ENCODE data around the gene ENOX1. TPM values are rescaled to one million over a fixed set of nuclear protein-coding genes. Genes with fewer than 3 reads are reported as not detected.

The ENOX1 gene
- total and polyA plus RNA-seq, 9 of the 15 experiments (the other 6 are each of a cell fraction or from before 2014, with no cell fraction given): not detected

DNA sequence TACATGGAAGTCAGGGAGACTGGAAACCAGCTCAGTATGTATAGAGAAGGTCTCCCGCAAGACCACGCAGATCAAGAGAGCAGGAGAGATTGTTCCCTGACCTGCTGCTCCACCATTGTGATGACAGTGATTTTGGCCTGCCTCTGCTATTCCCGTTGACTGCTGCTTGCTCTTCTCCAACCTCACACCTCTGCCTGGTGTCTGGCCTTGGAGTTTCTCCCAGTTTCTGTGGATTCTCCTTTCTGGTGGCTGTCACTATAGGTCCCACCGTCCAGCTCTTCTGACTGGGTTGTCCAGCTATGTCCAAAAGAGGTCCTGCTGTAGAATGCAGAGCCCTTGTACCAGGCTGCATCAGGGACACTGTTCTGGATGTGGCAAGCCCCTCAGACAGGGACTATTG is 591.7 kb downstream of the ENOX1 start:
- no peak for ATAC-seq
- POLR2A ChIA-PET: no interaction called here
- CTCF ChIA-PET (ENCODE audit: low intra/inter-chr PET ratio): no interaction called here

More for the DNA sequence above, 591.7 kb downstream of the ENOX1 start:
- Histone ChIP-seq H3K4me3 (no peak overlapping the region), H4K20me1 (replicated peaks; ENCODE audit: control insufficient read depth, insufficient read depth, low read length) (no peaks in the 10 kb centered on the region), H3K36me3 (ENCODE audit: control insufficient read depth, insufficient read depth, low read length) (no peaks in the 10 kb centered on the region), H3K27me3 (ENCODE audit: control insufficient read depth in 2 of 2, insufficient read depth in 2 of 2, low read length in 2 of 2) (no peaks in the 10 kb centered on the region), H3K9ac (ENCODE audit: insufficient read depth in 1 of 2, low read depth in 2 of 2, low read length in 2 of 2) (no peak overlapping the region), H3K27ac (ENCODE audit: extremely low read depth, low read depth, low read length) (no peak overlapping the region), H3K9me3 (replicated peaks; ENCODE audit: control insufficient read depth, insufficient read depth, low read depth, low read length) (no peaks in the 10 kb centered on the region), H3K4me1 (replicated peaks in 1 of 2; ENCODE audit: control insufficient read depth in 2 of 2, insufficient read depth in 2 of 2, low read length in 2 of 2) (no peaks in the 10 kb centered on the region), H3K79me2 (ENCODE audit: control insufficient read depth, insufficient read depth, low read length) (no peaks in the 10 kb centered on the region), H3K9me1 (ENCODE audit: control insufficient read depth, insufficient read depth, low read length) (no peaks in the 10 kb centered on the region), H2AFZ (ENCODE audit: low read depth, low read length) (no peak overlapping the region), H3K4me2 (ENCODE audit: insufficient read depth, low read length) (no peak overlapping the region)
- BruUV-seq (replicated peaks): no TSS peak
- 2% methylated on average over 4 of the region's 4 CpGs for WGBS (ENCODE audit: insufficient coverage, low coverage, missing lambda C conversion rate)
- in situ Hi-C loops (cut with MboI) (no loop called here), intact Hi-C loops (cut with micrococcal nuclease) (no loop called here)
- FAIRE-seq (no peak), DNase-seq (ENCODE audit: extremely low read depth in 1 of 4, low spot score in 3 of 4) (no peak)
- TF ChIP-seq ZNF165 (CRISPR knock-in tag; IDR thresholded peaks at IDR 0.05; ENCODE audit: borderline replicate concordance) (no peak), EP400 (IDR thresholded peaks at IDR 0.05) (no peak), SMAD2 (IDR thresholded peaks at IDR 0.05; ENCODE audit: low read depth, low read length) (no peak), KAT8 (IDR thresholded peaks at IDR 0.05; ENCODE audit: low read depth) (no peak), MXI1 (IDR thresholded peaks at IDR 0.05; ENCODE audit: low read depth, low read length) (no peak), TCFL5 (CRISPR knock-in tag; conservative IDR thresholded peaks at IDR 0.05) (no peak), JUNB (CRISPR knock-in tag; conservative IDR thresholded peaks at IDR 0.05) (no peak), ZNF217 (CRISPR knock-in tag; IDR thresholded peaks at IDR 0.05) (no peak), CHD1 (IDR thresholded peaks at IDR 0.05; ENCODE audit: low read length) (no peak), ZNF583 (CRISPR knock-in tag; IDR thresholded peaks at IDR 0.05) (no peak), TGIF2 (CRISPR knock-in tag; IDR thresholded peaks at IDR 0.05) (no peak), HDAC6 (IDR thresholded peaks at IDR 0.05; ENCODE audit: low read depth, low read length) (no peak)
- TF ChIP-seq, protein P1, sequence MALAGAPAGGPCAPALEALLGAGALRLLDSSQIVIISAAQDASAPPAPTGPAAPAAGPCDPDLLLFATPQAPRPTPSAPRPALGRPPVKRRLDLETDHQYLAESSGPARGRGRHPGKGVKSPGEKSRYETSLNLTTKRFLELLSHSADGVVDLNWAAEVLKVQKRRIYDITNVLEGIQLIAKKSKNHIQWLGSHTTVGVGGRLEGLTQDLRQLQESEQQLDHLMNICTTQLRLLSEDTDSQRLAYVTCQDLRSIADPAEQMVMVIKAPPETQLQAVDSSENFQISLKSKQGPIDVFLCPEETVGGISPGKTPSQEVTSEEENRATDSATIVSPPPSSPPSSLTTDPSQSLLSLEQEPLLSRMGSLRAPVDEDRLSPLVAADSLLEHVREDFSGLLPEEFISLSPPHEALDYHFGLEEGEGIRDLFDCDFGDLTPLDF (CRISPR knock-in tag; IDR thresholded peaks at IDR 0.05): no peak
- TF ChIP-seq, protein P2, sequence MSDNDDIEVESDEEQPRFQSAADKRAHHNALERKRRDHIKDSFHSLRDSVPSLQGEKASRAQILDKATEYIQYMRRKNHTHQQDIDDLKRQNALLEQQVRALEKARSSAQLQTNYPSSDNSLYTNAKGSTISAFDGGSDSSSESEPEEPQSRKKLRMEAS (CRISPR knock-in tag; IDR thresholded peaks at IDR 0.05): no peak
